Liver (tissue), 3 donors: Measurements from ENCODE around the gene SAMD8.

Experiments
- FOXA1 ChIP-seq: IDR thresholded peaks from 2 replicates; pipeline ENCODE4 v1.6.1; 2016; ENCODE audit warnings: antibody characterized with exemption
- FOXA2 ChIP-seq: IDR thresholded peaks from 2 replicates; pipeline ENCODE4 v1.6.1; 2016; ENCODE audit warnings: antibody characterized with exemption
- GABPA ChIP-seq, 2 donors: IDR thresholded peaks in 1 of 2; conservative IDR thresholded peaks in 1 of 2; 2 replicates each; pipeline ENCODE4 v1.6.1; 2016; ENCODE audit warnings: antibody characterized with exemption in 2 of 2, mild to moderate bottlenecking in 1 of 2, moderate library complexity in 1 of 2
- RAD21 ChIP-seq, 2 donors: IDR thresholded peaks; 2 replicates each; pipeline ENCODE4 v1.6.1; 2016; ENCODE audit warnings: antibody characterized with exemption in 2 of 2, mild to moderate bottlenecking in 2 of 2
- RXRA ChIP-seq, 2 donors: IDR thresholded peaks; 2 replicates each; pipeline ENCODE4 v1.6.1; 2017 to 2018; ENCODE audit warnings: antibody characterized with exemption in 2 of 2, mild to moderate bottlenecking in 1 of 2
- TAF1 ChIP-seq: conservative IDR thresholded peaks from 2 replicates; pipeline ENCODE4 v1.6.1; 2016; ENCODE audit warnings: antibody characterized with exemption, mild to moderate bottlenecking
- ZBTB33 ChIP-seq: IDR thresholded peaks from 2 replicates; pipeline ENCODE4 v1.6.1; 2016; ENCODE audit warnings: antibody characterized with exemption
- TF ChIP-seq, protein P1 (sequence below): fragments of 150-350 bp; IDR thresholded peaks from 2 replicates; pipeline ENCODE4 v1.5.1; 2017; ENCODE audit warnings: improper control_type of control experiment, low read depth, low read length; ENCODE audit not compliant: missing input control
- TF ChIP-seq, protein P2 (sequence below): IDR thresholded peaks from 2 replicates; pipeline ENCODE4 v1.6.1; 2016; ENCODE audit warnings: antibody characterized with exemption, mild to moderate bottlenecking
- TF ChIP-seq, protein P3 (sequence below): IDR thresholded peaks from 2 replicates; pipeline ENCODE4 v1.6.1; 2016; ENCODE audit warnings: antibody characterized with exemption
- donor health status: healthy.
- donor health status: healthy.

DNA sequence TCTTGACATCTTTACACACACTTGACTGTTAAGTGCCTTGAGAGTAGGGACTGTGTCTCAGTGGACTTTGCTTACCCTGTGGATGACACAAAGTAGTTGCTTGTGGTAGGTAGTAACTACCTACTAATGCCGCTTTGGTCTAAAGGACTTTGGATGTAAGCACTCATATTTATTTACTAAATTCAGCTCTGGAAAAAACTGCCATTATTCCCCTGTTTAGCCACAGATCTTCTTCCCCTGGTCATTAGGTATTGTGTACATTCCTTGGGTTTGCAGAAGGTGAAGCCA lies 96.3 kb downstream of the SAMD8 start:
- TF ChIP-seq, protein P1, sequence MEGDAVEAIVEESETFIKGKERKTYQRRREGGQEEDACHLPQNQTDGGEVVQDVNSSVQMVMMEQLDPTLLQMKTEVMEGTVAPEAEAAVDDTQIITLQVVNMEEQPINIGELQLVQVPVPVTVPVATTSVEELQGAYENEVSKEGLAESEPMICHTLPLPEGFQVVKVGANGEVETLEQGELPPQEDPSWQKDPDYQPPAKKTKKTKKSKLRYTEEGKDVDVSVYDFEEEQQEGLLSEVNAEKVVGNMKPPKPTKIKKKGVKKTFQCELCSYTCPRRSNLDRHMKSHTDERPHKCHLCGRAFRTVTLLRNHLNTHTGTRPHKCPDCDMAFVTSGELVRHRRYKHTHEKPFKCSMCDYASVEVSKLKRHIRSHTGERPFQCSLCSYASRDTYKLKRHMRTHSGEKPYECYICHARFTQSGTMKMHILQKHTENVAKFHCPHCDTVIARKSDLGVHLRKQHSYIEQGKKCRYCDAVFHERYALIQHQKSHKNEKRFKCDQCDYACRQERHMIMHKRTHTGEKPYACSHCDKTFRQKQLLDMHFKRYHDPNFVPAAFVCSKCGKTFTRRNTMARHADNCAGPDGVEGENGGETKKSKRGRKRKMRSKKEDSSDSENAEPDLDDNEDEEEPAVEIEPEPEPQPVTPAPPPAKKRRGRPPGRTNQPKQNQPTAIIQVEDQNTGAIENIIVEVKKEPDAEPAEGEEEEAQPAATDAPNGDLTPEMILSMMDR: no peak
- TF ChIP-seq, protein P2, sequence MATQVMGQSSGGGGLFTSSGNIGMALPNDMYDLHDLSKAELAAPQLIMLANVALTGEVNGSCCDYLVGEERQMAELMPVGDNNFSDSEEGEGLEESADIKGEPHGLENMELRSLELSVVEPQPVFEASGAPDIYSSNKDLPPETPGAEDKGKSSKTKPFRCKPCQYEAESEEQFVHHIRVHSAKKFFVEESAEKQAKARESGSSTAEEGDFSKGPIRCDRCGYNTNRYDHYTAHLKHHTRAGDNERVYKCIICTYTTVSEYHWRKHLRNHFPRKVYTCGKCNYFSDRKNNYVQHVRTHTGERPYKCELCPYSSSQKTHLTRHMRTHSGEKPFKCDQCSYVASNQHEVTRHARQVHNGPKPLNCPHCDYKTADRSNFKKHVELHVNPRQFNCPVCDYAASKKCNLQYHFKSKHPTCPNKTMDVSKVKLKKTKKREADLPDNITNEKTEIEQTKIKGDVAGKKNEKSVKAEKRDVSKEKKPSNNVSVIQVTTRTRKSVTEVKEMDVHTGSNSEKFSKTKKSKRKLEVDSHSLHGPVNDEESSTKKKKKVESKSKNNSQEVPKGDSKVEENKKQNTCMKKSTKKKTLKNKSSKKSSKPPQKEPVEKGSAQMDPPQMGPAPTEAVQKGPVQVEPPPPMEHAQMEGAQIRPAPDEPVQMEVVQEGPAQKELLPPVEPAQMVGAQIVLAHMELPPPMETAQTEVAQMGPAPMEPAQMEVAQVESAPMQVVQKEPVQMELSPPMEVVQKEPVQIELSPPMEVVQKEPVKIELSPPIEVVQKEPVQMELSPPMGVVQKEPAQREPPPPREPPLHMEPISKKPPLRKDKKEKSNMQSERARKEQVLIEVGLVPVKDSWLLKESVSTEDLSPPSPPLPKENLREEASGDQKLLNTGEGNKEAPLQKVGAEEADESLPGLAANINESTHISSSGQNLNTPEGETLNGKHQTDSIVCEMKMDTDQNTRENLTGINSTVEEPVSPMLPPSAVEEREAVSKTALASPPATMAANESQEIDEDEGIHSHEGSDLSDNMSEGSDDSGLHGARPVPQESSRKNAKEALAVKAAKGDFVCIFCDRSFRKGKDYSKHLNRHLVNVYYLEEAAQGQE: no peak
- TF ChIP-seq ZBTB33 (no peak), RAD21 (IDR thresholded peaks at IDR 0.05) (no peak), TAF1 (no peak), GABPA (IDR thresholded peaks at IDR 0.05 in 1 of 2, conservative IDR thresholded peaks at IDR 0.05 in 1 of 2) (no peak), FOXA2 (no peak), RXRA (IDR thresholded peaks at IDR 0.05) (no peak), FOXA1 (no peak)
- TF ChIP-seq, protein P3, sequence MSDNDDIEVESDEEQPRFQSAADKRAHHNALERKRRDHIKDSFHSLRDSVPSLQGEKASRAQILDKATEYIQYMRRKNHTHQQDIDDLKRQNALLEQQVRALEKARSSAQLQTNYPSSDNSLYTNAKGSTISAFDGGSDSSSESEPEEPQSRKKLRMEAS: no peak
